ENCODE results near the gene INTS11. TPM values are rescaled to one million over a fixed set of nuclear protein-coding genes. Genes with fewer than 3 reads are reported as not detected.
A peak's percentile ranks its signal among the peaks of the same experiment; 100 is the strongest.

The INTS11 gene
- total and polyA plus RNA-seq, 2 of the 8 experiments (the other 6 are each of a cell fraction or from before 2014, with no cell fraction given): 113 to 243 TPM

DNA sequence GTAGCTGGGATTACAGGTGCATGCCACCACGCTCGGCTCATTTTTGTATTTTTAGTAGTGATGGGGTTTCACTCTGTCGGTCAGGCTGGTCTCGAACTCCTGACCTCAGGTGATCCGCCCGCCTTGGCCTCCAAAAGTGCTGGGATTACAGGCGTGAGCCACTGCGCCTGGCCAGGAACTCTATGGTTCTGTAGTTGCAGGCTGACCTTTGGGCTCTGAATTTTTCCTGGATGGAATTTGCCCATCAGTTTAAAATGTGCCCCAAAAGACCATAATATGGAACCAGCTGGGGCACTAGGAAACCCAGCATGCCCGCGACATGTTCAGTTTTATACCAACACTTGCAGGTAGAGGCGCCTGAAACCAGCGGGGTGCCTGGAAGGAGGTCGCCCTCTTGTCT lies 45.8 kb downstream of the INTS11 start:
- Histone ChIP-seq H3K4me2 (ENCODE audit: insufficient read depth in 1 of 2, low read depth in 2 of 2, low read length in 2 of 2) (no peak overlapping the region), H3K9ac (replicated peaks in 1 of 4; ENCODE audit: extremely low read depth in 1 of 4, low read depth in 3 of 4, low read length in 3 of 4) (no peak overlapping the region), H3K18ac (ENCODE audit: extremely low read depth, low read length) (no peak overlapping the region), H4K8ac (ENCODE audit: extremely low read depth, insufficient read depth, low read length) (no peak overlapping the region), H3K27ac (ENCODE audit: low read depth, low read length) (no peak overlapping the region), H3K23me2 (ENCODE audit: low read depth, low read length) (peaks cover 3% of the 10 kb centered on the region; the same call in 1 of the 2 replicates), H2BK5ac (ENCODE audit: low read depth, low read length) (no peak overlapping the region), H3K9me3 (ENCODE audit: insufficient read depth in 2 of 2, low read depth in 1 of 2, low read length in 1 of 2) (no peaks in the 10 kb centered on the region), H2BK12ac (ENCODE audit: low read depth, low read length) (no peak overlapping the region), H2AK5ac (ENCODE audit: low read depth, low read length) (no peak overlapping the region), H3K4ac (replicated peaks; ENCODE audit: insufficient read length, low read depth, low read length) (no peak overlapping the region), H4K5ac (ENCODE audit: insufficient read length, low read depth, low read length) (no peak overlapping the region), H3K79me2 (ENCODE audit: control insufficient read depth in 1 of 2, insufficient read depth in 2 of 2, low read length in 2 of 2) (no peaks in the 10 kb centered on the region), H4K91ac (replicated peaks; ENCODE audit: insufficient read length, low read length) (no peak overlapping the region), H3K79me1 (ENCODE audit: low read depth, low read length) (no peaks in the 10 kb centered on the region), H4K20me1 (replicated peaks in 1 of 2; ENCODE audit: control insufficient read depth in 1 of 2, insufficient read depth in 2 of 2, low read length in 2 of 2) (no peaks in the 10 kb centered on the region), H2BK120ac (replicated peaks; ENCODE audit: low read depth, low read length) (no peak overlapping the region), H2AFZ (ENCODE audit: low read length) (no peak overlapping the region), H3K36me3 (ENCODE audit: control insufficient read depth in 2 of 4, insufficient read depth in 4 of 4, low read length in 3 of 4) (no peaks in the 10 kb centered on the region), H3K4me1 (replicated peaks in 1 of 4; ENCODE audit: control insufficient read depth in 3 of 4, insufficient read depth in 4 of 4, low read length in 3 of 4) (peaks cover 0 to 7% (median under 1%) of the 10 kb centered on the region in 4 experiments; a peak in 2 of 7 replicates), H2BK15ac (ENCODE audit: low read length) (no peak overlapping the region), H3K14ac (ENCODE audit: insufficient read length) (no peak overlapping the region), H3K4me3 (ENCODE audit: extremely low read depth in 1 of 4, insufficient read depth in 2 of 4, low read depth in 3 of 4, low read length in 4 of 4) (no peak overlapping the region), H2BK20ac (ENCODE audit: low read length) (no peak overlapping the region), H3K27me3 (replicated peaks in 1 of 4; ENCODE audit: control insufficient read depth in 3 of 4, extremely low read depth in 1 of 4, insufficient read depth in 3 of 4, low read length in 3 of 4) (no peaks in the 10 kb centered on the region; a peak in 1 of 7 replicates), H3K56ac (replicated peaks; ENCODE audit: insufficient read length, low read depth, low read length) (no peak overlapping the region), H3K23ac (ENCODE audit: insufficient read length) (no peak overlapping the region)
- 90% methylated on average over 13 of the region's 13 CpGs; no CpG with 5 or more reads in 1 of the 2 experiments for WGBS, 2 experiments (ENCODE audit: extremely low coverage in 1 of 2, insufficient coverage in 1 of 2, insufficient read length in 1 of 2, insufficient replicate concordance in 2 of 2, low coverage in 1 of 2, low lambda C conversion rate in 2 of 2, missing lambda C conversion rate in 1 of 2)
- no peak for FAIRE-seq
- POLR2A ChIA-PET (ENCODE audit: partially characterized antibody): interaction anchor here (1.7 kb wide), 1 partner anchor 11 kb away, joined by 3 read pairs; no protein-coding TSS in a partner anchor
- CTCF ChIA-PET (ENCODE audit: partially characterized antibody): interaction anchor here (0.6 to 6.1 kb wide), 4 partner anchors 13 to 73 kb away, joined by 3 to 38 read pairs (median 3); no protein-coding TSS in a partner anchor
- TF ChIP-seq PHF8 (conservative IDR thresholded peaks at IDR 0.05; ENCODE audit: low read depth, low read length): no peak
- TF ChIP-seq CTCF (IDR thresholded peaks at IDR 0.05; ENCODE audit: control extremely low read depth in 1 of 3, insufficient read depth in 1 of 3, low read depth in 1 of 3, low read length in 3 of 3): peak in 1 of 3 experiments; percentile 4; a peak in 1 of 4 replicates
- no peak for TF ChIP-seq RAD21 (IDR thresholded peaks at IDR 0.05 in 1 of 2, conservative IDR thresholded peaks at IDR 0.05 in 1 of 2; ENCODE audit: low read depth in 2 of 2, low read length in 2 of 2)
- no peak for DNase-seq (ENCODE audit: low read depth in 1 of 2, low spot score in 2 of 2)

Measured in H1 (cell line).